K562 (cell line): Measurements from ENCODE around the gene NTM. TPM values are rescaled to one million over a fixed set of nuclear protein-coding genes. Genes with fewer than 3 reads are reported as not detected.

ENCODE experiments used
- ATAC-seq: fragments of 200-7000 bp; cut with Tn5 transposase; 3 replicates; pipeline ENCODE4 v1.9.1; 2020; ENCODE audit warnings: moderate library complexity
- BruUV-seq: library from RNA; stranded (reverse); fragments of 400-500 nt; replicated peaks from 2 replicates; lab custom pipeline; 2021; lab: Mats Ljungman, UMichigan
- CTCF ChIA-PET: fragments of 300-600 bp; formaldehyde crosslinking; extraction: SDS; loops from one replicate; lab custom pipeline; 2021; ENCODE audit warnings: low intra/inter-chr PET ratio; lab: Yijun Ruan, JAX
- POLR2A ChIA-PET: fragments of 300-600, 350-650 bp; sonication (Branson Sonifier 250); formaldehyde crosslinking; extraction: SDS; loops from one replicate; lab custom pipeline; 2021; ENCODE audit warnings: antibody characterized with exemption, inconsistent platforms; lab: Yijun Ruan, JAX
- DNase-seq, 4 experiments: peaks; one replicate each; pipeline versions ENCODE4 v3.0.0 to v3.0.0-alpha.2; 2011 to 2018; ENCODE audit warnings: low spot score in 3 of 4, mixed read lengths in 3 of 4; ENCODE audit errors: extremely low read depth in 1 of 4
- FAIRE-seq: peaks from 2 replicates; lab custom pipeline; 2011; peaks lifted over from hg19 to GRCh38; lab: Jason Lieb, UNC
- H2AFZ ChIP-seq: 2 replicates; pipeline ENCODE4 v1.6.0; 2011; ENCODE audit warnings: low read depth, low read length, control low read depth, inconsistent platforms
- H3K27ac ChIP-seq: fragments of 200-600 bp; 3 replicates; pipeline ENCODE4 v1.8.0; 2011; ENCODE audit warnings: low read depth, mild to moderate bottlenecking, control low read depth, inconsistent platforms, low read length, moderate library complexity, mixed read lengths; ENCODE audit errors: extremely low read depth
- H3K27me3 ChIP-seq, 2 experiments: fragments of 300-600 bp in 1 of 2; 2 replicates in 1 of 2; 3 replicates in 1 of 2; pipeline versions ENCODE4 v1.6.0 to v1.8.0; 2011; ENCODE audit warnings: inconsistent platforms in 2 of 2, low read length in 2 of 2, mild to moderate bottlenecking in 1 of 2, mixed read lengths in 1 of 2, moderate library complexity in 1 of 2; ENCODE audit not compliant: control insufficient read depth in 2 of 2, insufficient read depth in 2 of 2
- H3K36me3 ChIP-seq: fragments of 300-600 bp; 3 replicates; pipeline ENCODE4 v1.8.0; 2011; ENCODE audit warnings: mild to moderate bottlenecking, low read length, inconsistent platforms; ENCODE audit not compliant: control insufficient read depth, insufficient read depth
- H3K4me1 ChIP-seq, 2 experiments: fragments of 200-600 bp in 1 of 2; replicated peaks in 1 of 2; 2 replicates in 1 of 2; 3 replicates in 1 of 2; pipeline versions ENCODE4 v1.5.1 to v1.8.0; 2011; ENCODE audit warnings: inconsistent platforms in 2 of 2, low read length in 2 of 2, mild to moderate bottlenecking in 1 of 2, mixed read lengths in 1 of 2, moderate library complexity in 1 of 2; ENCODE audit not compliant: control insufficient read depth in 2 of 2, insufficient read depth in 2 of 2
- H3K4me2 ChIP-seq: 2 replicates; pipeline ENCODE4 v1.6.1; 2011; ENCODE audit warnings: low read length, control low read depth, inconsistent platforms, mixed read lengths; ENCODE audit not compliant: insufficient read depth
- H3K4me3 ChIP-seq: fragments of 200-600 bp; sonication (generic), shearing (Covaris generic); 2 replicates; pipeline ENCODE4 v1.5.1; 2016; ENCODE audit warnings: control low read depth, inconsistent platforms
- H3K79me2 ChIP-seq: fragments of 200-600 bp; 3 replicates; pipeline ENCODE4 v1.8.0; 2011; ENCODE audit warnings: low read length, inconsistent platforms; ENCODE audit not compliant: control insufficient read depth, insufficient read depth
- H3K9ac ChIP-seq, 2 experiments: 2 replicates each; pipeline versions ENCODE4 v1.6.0 to v1.6.1; 2011; ENCODE audit warnings: low read depth in 2 of 2, low read length in 2 of 2, control low read depth in 1 of 2, inconsistent platforms in 1 of 2, mild to moderate bottlenecking in 1 of 2, mixed read lengths in 1 of 2; ENCODE audit not compliant: insufficient read depth in 1 of 2
- H3K9me1 ChIP-seq: one replicate; pipeline ENCODE4 v1.6.0; 2011; ENCODE audit warnings: inconsistent platforms, mild to moderate bottlenecking, low read length, moderate library complexity; ENCODE audit not compliant: control insufficient read depth, insufficient read depth
- H3K9me3 ChIP-seq: replicated peaks from 2 replicates; pipeline ENCODE4 v1.5.1; 2011; ENCODE audit warnings: low read depth, low read length, inconsistent platforms; ENCODE audit not compliant: control insufficient read depth, insufficient read depth
- H4K20me1 ChIP-seq: replicated peaks from 2 replicates; pipeline ENCODE4 v1.6.1; 2011; ENCODE audit warnings: low read length, inconsistent platforms, mixed read lengths; ENCODE audit not compliant: control insufficient read depth, insufficient read depth
- FOXA3 ChIP-seq, 2 experiments: fragments of 450-650 bp in 1 of 2; sonication (generic) in 1 of 2; formaldehyde crosslinking; IDR thresholded peaks in 1 of 2; conservative IDR thresholded peaks in 1 of 2; 2 replicates each; pipeline versions ENCODE4 v1.4.0 to v1.8.0; 2020 to 2022; ENCODE audit warnings: mild to moderate bottlenecking in 2 of 2, missing genetic modification reagents in 1 of 2
- HNRNPLL ChIP-seq: fragments of 200-400 bp; formaldehyde crosslinking; IDR thresholded peaks from 2 replicates; pipeline ENCODE4 v1.6.1; 2017; ENCODE audit warnings: low read length, low read depth, mild to moderate bottlenecking; ENCODE audit not compliant: poor library complexity, severe bottlenecking
- MLLT1 ChIP-seq, 2 experiments: fragments of 450-650 bp; IDR thresholded peaks; 2 replicates each; pipeline ENCODE4 v1.6.1; 2016
- PKNOX1 ChIP-seq: fragments of 450-650 bp; IDR thresholded peaks from 2 replicates; pipeline ENCODE4 v1.6.1; 2016
- TEAD2 ChIP-seq: fragments of 450-650 bp; IDR thresholded peaks from 2 replicates; pipeline ENCODE4 v1.6.1; 2016; ENCODE audit warnings: missing genetic modification characterization, control low read depth, missing compliant biosample characterization
- ZNF407 ChIP-seq: fragments of 450-650 bp; IDR thresholded peaks from 2 replicates; pipeline ENCODE4 v1.6.1; 2016; ENCODE audit warnings: low read depth
- WGBS: fragments of 100-300 bp; shearing (Covaris generic); methylation state at CpG from one replicate; pipeline ENCODE4 v1.1.6; 2016; ENCODE audit warnings: low coverage, mixed read lengths; ENCODE audit not compliant: insufficient coverage; ENCODE audit errors: missing lambda C conversion rate; 5-methylcytosine and 5-hydroxymethylcytosine counted together
- in situ Hi-C: fragments of 300-500 bp; cut with MboI; formaldehyde crosslinking; loops from 4 replicates; pipeline ENCODE4 v1.15.0; 2018; ENCODE audit warnings: inconsistent platforms, mixed read lengths
- intact Hi-C: fragments of 100-400 bp; cut with micrococcal nuclease; formaldehyde crosslinking; loops from 2 replicates; pipeline ENCODE4 v1.14.2; 2022
- polyA plus RNA-seq, 8 experiments: library from polyadenylated mRNA; depleted of rRNA in 4 of 8; stranded (reverse) in 5 of 8; unstranded in 3 of 8; fragments of >200 nt; fragmentation: Nextera tagmentation in 2 of 8; fragmentation: Illumina TruSeq in 1 of 8; extraction: Ambion mirVana in 2 of 8; extraction: Trizol in 1 of 8; gene quantifications; 2 replicates each; pipeline versions ENCODE4 v1.2.1 to v1.2.3, GENCODE V29; 2011 to 2014; ENCODE audit warnings: inconsistent platforms in 1 of 8, missing spikeins in 1 of 8
- total RNA-seq, 7 experiments: library from RNA; depleted of rRNA in 6 of 7; stranded (reverse); fragments of >200 nt in 6 of 7; fragmentation: Illumina TruSeq in 2 of 7; extraction: Trizol in 2 of 7; gene quantifications; 2 replicates each; pipeline versions ENCODE4 v1.2.1 to v1.2.3, GENCODE V29; 2011 to 2021; ENCODE audit warnings: low replicate concordance in 1 of 7

NTM gene
- total and polyA plus RNA-seq, 9 of the 15 experiments (the other 6 are each of a cell fraction or from before 2014, with no cell fraction given), result not detected

- DNase-seq (no peak), FAIRE-seq (no peak), ATAC-seq (no peak)
- no peak overlapping the region for H2AFZ ChIP-seq
- no peaks in the 10 kb centered on the region for H3K4me1 ChIP-seq
- no peaks in the 10 kb centered on the region for H4K20me1 ChIP-seq
- no peaks in the 10 kb centered on the region for H3K9me1 ChIP-seq
- H3K36me3 ChIP-seq, result no peaks in the 10 kb centered on the region
- H3K9me3 ChIP-seq, result no peaks in the 10 kb centered on the region
- CTCF ChIA-PET, result no interaction called here
- no peak overlapping the region for H3K27ac ChIP-seq
- 0% methylated on average over 10 of the region's 13 CpGs for WGBS
- intact Hi-C loops (no loop called here), in situ Hi-C loops (no loop called here)
- POLR2A ChIA-PET, result interaction anchor here (0.5 kb wide), 1 partner anchor 99 kb away, joined by 3 read pairs; no protein-coding TSS in a partner anchor
- no peaks in the 10 kb centered on the region for H3K27me3 ChIP-seq
- H3K4me2 ChIP-seq, result no peak overlapping the region
- BruUV-seq, result no TSS peak
- no peak overlapping the region for H3K9ac ChIP-seq
- no peak overlapping the region for H3K4me3 ChIP-seq
- H3K79me2 ChIP-seq, result no peaks in the 10 kb centered on the region
- TF ChIP-seq ZNF407 (no peak), PKNOX1 (no peak), TEAD2 (no peak), FOXA3 (CRISPR knock-in tag; conservative IDR thresholded peaks at IDR 0.05 in 1 of 2, IDR thresholded peaks at IDR 0.05 in 1 of 2) (no peak), MLLT1 (IDR thresholded peaks at IDR 0.05) (no peak), HNRNPLL (no peak)
Observed at GRCh38 chr11:132106096-132106982, 735.9 kb downstream of the NTM start.
